Transverse colon (tissue), 4 donors: ENCODE results near the gene IL7R.

Experiments
- POLR2A ChIP-seq: fragments of 450-650 bp; IDR thresholded peaks from one replicate; pipeline ENCODE4 v1.6.1; 2016; ENCODE audit warnings: antibody characterized with exemption, mild to moderate bottlenecking, moderate library complexity
- POLR2AphosphoS5 ChIP-seq, 3 donors: sonication (generic); formaldehyde crosslinking; IDR thresholded peaks; one replicate each; pipeline ENCODE4 v1.6.1; 2016; ENCODE audit warnings: antibody characterized with exemption in 3 of 3
- TF ChIP-seq, protein P1 (sequence below), 5 experiments: fragments of 200-600 bp in 3 of 5; fragments of 450-650 bp in 2 of 5; sonication (generic) in 3 of 5; IDR thresholded peaks; 1 replicate in 2 of 5; 2 replicates in 3 of 5; pipeline ENCODE4 v1.5.1; 2016 to 2017; ENCODE audit warnings: antibody characterized with exemption in 5 of 5, inconsistent platforms in 3 of 5, mild to moderate bottlenecking in 2 of 5, moderate library complexity in 1 of 5

DNA sequence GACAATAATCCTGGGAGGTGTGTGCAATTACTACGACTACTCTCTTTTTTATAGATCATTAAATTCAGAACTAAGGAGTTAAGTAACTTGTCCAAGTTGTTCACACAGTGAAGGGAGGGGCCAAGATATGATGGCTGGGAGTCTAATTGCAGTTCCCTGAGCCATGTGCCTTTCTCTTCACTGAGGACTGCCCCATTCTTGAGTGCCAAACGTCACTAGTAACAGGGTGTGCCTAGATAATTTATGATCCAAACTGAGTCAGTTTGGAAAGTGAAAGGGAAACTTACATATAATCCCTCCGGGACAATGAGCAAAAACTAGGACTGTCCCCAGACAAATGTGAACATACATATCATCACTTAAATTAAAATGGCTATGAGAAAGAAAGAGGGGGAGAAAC, 20.2 kb downstream of the IL7R start:
- no peak for TF ChIP-seq POLR2A
- TF ChIP-seq POLR2AphosphoS5 (IDR thresholded peaks at IDR 0.05): no peak
- TF ChIP-seq, protein P1, sequence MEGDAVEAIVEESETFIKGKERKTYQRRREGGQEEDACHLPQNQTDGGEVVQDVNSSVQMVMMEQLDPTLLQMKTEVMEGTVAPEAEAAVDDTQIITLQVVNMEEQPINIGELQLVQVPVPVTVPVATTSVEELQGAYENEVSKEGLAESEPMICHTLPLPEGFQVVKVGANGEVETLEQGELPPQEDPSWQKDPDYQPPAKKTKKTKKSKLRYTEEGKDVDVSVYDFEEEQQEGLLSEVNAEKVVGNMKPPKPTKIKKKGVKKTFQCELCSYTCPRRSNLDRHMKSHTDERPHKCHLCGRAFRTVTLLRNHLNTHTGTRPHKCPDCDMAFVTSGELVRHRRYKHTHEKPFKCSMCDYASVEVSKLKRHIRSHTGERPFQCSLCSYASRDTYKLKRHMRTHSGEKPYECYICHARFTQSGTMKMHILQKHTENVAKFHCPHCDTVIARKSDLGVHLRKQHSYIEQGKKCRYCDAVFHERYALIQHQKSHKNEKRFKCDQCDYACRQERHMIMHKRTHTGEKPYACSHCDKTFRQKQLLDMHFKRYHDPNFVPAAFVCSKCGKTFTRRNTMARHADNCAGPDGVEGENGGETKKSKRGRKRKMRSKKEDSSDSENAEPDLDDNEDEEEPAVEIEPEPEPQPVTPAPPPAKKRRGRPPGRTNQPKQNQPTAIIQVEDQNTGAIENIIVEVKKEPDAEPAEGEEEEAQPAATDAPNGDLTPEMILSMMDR (IDR thresholded peaks at IDR 0.05): no peak
